Fibroblast of gingiva (primary cell): ENCODE measurements around the gene PMVK.

Experiments used
- DNase-seq: peaks from one replicate; pipeline ENCODE4 v3.0.0-alpha.2; 2011; ENCODE audit warnings: low read depth

The PMVK gene

DNA sequence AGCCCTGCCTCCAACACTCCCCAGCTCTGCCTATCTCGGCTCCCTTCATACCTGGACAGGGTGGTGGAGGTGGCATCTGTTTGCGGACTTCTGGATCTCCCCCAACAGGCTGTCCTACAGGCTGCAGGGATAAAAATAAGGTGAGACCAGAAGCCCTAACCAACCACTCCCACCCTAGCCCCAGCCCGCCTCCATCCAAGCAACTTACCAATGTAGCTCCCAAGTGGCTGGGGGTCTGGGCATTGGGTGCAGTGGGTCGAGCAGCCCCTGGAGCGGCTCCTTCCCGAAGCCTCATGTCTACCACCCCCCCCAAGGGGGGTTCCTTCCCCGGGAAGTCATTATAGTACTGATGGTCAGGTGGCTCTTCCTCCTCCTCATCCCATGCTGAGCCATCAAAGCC lies 29.6 kb upstream of the PMVK start:
- no peak for DNase-seq

DNA sequence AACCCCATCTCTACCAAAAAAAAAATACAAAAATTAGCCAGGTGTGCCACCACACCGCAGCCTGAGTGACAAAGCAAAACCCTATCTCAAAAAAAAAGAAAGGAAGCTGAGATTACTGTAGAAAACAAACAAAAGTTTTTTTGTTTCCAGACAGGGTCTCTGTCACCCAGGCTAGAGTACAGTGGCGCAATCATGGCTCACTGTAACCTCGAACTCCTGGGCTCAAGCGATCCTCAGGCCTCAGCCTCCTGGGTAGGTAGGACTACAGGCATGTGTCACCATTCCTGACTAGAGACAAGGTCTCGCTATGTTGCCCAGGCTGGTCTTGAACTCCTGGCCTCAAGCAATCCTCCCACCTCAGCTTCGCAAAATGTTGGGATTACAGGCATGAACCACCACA lies 27.8 kb upstream of the PMVK start:
- DNase-seq: no peak

DNA sequence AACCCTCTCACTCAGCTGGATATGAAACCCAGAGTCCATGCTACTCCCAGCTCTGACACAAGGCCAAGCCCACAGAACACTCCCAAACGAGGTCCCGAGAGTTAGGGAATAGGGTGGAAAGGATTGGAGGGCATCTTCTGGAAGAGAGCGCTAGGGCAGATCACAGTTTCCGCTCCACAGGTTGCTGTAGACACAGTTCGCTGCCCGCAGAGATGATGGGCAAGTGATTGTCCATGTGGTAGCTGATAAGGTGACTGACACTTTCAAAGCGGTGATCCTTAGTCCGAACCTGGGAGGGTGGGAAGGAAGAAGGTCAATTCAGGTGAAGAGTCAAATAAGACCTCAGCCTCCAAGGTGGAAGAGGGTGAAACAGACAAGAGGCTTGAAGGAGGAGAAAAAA lies 27.1 kb upstream of the PMVK start:
- no peak for DNase-seq

DNA sequence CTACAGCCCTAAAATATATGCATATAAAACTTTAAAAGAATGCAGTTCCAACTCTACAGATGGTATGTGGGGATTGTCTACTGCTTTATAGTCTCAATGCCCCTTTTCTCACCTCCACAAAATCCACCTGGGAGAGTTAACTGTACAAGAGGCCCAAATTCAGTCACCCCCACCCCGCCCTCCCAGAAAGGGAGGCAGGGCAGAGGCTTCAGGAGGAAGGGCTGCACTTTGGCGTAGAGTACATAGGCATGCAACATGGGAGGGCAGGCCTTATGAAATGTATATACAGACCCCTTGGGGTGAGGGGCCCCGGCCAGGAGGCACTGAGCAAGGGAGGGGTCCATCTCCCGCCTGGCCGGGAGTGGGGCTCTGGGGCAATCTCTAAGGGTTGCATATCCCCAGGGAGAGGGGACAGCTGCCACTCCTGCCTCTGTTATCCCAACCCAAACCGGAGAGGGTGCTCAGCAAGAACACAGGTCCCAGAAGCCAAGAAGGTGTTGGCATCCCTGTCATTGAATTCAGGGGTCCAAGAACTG lies 26.3 kb upstream of the PMVK start:
- DNase-seq: no peak

DNA sequence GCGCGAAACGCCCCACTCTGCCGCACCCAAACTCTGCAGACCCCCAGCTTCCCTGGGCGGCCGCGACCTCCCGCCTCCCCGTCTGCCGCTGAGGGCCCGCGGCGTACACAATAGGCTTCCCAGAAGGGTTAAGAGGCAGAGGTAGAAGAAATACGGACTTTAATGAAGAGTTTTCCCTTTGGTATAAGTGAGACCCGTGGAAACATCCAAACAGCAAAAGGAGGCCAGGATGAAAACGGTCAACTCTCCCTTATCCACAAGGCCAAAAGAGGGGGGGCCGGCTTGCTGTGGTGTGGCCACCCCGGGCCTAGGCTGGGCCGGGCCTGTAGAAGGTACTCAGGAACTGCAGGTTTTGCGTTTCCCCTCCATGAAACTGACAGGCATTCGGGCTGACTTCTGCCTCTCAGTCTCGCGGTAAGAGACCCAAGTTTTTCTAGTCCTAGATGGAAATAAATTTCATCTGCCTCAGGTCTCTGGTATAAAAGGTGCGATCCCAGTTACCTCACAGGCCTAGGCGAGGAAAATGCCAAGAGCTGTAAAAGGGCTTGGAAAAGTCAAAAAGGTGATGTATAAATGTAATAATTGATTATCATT lies 25.7 kb upstream of the PMVK start:
- DNase-seq: no peak

DNA sequence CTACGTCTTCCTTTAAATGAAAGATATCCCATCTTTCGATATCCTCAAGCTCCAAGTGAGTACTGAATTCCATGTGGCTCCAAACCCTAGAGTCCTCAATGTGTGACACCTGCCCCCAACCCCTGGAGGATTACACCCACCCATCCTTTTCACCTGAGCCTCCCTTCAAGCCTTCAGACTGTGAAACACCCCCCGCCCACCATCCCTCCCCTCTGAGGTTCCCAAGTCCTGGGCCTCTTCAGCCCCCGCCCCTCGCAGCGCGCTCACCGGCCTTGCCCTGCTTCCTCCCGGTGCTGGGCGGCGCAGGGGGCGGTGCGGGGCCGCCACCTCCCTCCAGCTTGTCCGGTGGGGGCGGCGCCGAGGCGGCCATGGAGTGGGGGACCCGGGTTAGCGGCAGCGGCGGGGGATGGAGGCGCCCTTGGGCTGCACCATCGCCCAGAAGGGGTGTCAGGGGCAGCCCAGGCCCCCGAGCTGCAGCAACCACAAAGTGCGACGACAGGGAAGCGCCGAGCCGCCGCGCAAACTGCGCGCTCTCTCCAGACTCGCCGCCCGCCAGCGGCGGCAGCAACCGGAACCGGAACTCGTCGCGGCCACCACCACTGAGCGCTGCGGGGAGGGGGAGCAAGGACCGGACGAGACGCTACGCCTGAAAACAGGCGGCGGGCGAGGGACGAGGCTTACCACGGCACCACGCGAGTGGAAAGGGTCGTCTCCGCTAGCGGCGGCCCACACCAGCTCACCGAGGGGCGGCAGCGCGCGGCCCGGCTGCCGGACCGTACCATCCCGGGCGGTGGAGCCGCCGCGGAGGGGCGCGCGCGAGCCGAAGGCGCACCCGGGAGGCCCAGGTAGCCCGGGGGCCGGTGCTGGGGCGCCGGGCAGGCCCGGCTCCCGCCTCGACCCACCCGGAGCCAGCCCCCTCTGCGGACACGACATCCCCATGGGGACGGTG lies 25.0 kb upstream of the PMVK start, which contains the start of gene PYGO2:
TSS of gene PYGO2 (minus strand) at position 576 of the 949 bp plus-strand sequence. CDS start at position 370, 206 bp downstream.
- peak; percentile 73 for DNase-seq

DNA sequence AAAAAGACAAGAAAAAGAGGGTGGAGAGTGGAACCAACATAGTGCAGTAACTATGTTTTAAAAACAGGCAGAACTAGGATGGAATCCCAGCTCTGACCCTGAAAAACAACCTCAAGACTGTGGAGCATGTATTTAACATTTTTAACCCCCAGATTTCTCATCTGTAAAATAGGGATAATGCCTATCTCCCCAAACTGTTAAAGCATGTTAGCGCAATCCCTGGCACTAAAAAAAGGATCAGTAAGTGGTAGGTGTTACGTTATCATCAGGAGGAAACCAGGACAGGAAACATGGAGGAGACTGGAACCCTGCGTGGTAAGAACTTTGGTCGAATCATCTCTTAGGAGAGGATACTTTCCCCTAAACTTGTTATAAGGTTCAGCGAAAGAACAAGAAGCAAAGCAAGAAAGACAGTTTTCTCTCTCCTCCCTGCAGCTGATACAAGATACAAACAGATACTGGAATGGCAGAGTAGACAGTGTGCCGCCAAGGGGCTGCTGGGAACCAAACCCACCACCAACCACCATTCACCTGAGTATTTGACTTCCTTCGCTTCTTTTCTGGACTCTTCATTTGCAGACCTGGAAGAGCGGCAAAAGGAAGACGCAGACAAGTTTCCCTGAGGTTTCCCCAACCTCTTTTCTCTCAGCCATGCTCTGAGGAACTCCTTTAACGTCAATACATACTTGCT lies 24.1 kb upstream of the PMVK start:
- no peak for DNase-seq

DNA sequence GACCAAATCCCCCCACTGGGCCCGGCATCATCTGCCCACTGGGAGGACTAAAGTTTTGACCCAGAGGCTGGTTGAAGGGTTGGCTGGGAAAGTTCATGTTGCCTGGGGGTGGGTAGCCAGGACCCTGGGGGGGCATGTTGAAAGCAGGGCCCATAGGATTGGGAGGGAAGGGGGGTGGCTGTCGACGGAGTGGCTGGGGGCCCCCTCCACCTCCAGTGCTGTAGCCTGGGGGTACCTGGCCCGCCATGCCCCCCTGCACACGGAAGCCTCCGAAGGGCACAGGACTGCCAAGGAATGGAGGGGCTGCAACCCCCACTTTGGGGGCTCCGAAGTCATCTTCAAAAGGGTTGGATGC lies 22.9 kb upstream of the PMVK start:
- DNase-seq: no peak

DNA sequence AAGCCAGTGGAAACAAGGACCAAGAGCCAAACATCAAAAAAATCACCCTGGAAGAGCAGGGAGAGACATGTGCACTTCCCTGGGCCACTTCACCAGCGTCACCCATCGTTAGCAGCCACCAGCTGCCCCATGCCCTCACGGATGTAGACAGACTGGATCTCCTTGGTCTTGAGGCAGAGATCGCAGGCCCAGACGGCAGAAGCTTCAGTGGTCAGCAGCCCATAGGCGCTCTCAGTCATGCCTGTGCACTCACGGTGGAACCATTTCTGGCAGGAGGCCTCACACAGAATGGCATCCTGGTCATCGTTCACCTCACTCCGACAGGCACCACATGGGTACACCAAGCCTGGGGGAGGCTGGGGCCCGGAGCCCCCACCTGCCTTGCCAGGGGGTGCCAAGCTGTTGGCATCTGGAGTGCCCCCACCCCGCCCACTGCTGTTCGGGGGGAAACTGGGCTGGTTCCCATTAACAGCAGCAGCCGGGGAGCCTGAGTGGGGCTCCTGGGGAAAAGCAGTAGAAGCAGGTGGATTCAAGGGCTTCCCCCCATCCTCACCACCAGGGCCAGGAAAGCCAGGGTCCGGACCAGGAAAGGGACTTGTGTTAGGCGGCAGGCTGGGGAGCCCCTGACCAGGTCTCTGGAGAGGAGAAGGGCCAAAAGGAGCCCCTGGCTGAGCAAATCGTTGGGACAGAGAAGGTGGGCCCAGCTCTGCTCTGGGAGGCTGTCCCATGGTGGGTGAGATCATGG lies 22.3 kb upstream of the PMVK start:
- no peak for DNase-seq

DNA sequence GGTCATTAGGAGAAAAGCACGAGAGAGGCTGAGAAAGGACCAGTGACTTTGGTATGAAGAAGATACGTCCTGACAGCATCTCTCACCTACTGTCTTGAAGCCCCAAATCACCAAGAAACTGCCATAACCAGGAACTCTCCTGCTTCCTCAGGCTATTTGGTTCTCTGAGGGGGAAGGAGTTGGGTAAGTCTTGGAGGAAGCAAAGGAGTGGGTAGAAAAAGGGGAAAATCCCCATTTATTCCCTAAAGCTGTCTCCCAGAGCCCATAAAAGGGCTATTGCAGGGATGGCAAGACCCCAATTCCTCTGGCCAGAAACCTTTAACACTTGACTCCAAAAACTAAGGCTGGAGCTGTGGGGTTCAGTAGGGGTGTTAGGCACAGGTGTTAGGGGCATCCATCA lies 21.5 kb upstream of the PMVK start:
- no peak for DNase-seq

DNA sequence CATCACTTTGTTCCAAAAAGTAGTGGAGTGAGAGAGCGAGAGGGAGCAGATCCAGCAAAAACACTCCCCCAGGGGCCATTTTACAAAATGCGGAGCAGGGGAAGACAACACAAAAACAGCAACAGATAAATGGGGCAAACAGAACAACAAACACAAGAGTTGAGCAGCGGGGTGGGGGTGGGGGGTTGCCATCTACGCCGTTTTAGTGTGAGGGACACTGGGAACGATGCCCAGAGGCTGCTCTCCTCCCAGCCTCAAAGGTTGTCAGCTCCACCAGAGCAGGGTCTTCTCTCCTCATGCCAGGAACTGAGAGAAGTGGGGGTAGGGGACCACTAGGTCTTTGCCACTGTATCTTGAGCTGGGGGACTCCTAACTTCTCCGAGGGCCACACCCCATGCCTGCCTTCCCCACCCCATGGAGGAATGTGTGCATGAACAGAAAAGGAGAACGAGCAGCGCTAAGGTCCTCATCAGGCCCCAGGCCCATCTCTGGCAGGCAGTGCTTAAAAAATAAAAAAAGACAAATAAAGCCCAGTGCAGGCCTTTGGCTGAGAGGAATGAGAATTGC lies 20.7 kb upstream of the PMVK start:
- no peak for DNase-seq

DNA sequence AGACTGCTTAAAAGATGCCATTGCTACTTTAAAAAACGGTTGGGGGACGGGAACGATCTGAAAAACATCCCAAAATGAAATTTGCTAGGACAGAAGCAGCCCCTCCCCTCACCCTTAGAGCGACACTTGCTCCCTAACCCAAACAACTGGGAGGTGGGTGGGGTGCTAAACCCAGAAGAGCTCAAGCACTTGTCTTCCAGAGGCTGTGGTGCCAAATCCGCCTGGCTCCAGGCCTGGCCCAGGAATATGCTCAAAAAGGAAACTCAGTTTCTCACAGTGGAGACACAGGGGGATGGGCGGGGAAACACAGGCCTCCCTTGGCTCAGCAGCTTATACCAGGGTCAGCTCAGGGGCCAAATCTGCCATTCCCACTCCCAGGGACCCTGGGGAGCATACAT lies 20.0 kb upstream of the PMVK start:
- no peak for DNase-seq

DNA sequence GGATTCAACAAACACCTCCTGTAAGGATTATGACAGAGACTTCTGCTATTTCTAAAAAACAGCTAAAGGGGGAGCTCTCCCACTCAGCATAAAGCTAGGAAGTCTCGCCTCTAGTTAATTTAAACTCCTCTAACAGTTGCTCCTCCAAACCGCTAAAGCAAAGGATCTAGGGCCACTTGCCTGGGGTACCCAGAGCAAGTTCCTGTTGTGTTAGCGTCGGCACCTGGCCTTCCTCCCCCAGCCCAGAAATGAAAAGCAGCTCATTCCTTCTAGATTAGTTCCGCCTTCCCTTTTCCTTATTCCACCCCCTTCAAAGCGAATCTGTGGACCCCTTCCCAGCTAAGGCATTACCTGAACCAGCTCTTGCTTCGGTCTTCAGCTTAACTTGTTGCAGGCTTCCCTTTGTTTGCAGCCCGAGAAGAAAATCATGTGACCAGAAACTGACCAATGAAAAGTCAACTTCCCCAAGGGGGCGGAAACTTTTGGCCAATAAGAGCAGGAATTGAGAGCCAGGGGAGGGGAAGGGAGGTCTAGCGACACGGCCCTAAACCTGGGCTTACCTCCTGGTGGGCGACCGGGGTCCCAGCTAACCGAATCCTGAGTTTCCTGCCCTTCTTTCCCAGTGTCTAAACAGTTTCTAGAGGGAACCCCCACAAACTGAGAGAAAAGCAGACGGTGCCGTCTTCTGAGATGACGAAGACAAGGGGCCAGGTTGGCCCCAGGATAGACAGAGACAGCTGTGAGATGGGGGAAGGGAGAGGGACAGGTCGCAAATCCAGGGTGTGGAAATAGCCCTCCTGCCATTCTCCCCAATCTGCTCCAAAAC lies 19.4 kb upstream of the PMVK start, which contains the start of gene PBXIP1:
TSS of gene PBXIP1 (minus strand) at position 382 of the 826 bp plus-strand sequence. CDS start 2,378 bp downstream, outside the sequence.
- DNase-seq: peak; percentile 82

DNA sequence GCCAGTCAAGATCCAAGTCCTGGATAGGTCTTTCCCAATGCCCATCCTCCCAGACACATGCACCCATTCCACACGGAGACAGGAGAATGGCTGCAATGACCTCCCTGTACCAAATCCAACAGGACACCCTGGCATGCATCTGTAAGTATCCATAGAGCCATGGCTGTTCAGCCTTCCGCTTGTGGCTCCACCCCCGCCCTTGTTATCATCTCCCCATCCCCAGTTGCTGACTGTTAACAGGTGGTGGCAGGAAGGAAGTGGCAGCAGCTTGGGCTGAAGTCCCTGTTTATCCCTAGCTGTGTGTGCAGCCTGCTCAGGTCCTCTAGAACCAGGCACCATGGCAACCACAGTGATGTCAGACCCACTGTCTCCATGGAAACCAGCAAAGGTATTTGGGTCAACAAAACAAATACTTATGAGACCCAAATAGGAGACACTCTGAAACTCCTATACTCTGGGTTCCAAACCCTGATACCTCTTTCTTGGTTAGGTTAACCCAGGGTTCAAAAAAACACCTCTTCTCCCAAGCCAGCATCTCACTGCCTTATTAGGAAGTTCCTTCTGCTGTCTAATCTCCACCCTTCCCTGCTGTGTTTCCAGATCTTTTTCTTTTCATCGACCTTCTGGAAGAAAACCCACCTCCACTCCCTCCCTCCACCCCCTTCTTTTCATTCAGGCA lies 18.7 kb upstream of the PMVK start:
- peak; percentile 67 for DNase-seq

DNA sequence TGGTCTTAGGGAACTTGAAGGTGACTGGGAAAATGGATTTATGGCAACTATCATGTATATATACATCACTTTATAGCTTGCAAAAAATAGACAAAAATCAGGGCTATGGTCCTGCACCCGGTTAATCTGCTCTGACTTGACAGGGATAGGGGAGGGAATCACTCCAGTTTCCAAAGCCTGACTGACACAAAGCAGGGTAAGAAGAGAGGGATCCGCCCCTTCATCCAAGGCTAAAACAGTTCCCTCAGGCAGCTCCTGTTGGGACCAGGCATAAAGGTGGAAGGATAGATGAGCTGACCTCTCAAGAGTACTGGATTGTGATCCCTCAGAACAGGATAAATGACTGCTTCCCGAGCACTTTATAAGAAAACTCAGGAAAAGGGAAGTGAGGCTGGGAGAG lies 18.0 kb upstream of the PMVK start:
- DNase-seq: no peak

DNA sequence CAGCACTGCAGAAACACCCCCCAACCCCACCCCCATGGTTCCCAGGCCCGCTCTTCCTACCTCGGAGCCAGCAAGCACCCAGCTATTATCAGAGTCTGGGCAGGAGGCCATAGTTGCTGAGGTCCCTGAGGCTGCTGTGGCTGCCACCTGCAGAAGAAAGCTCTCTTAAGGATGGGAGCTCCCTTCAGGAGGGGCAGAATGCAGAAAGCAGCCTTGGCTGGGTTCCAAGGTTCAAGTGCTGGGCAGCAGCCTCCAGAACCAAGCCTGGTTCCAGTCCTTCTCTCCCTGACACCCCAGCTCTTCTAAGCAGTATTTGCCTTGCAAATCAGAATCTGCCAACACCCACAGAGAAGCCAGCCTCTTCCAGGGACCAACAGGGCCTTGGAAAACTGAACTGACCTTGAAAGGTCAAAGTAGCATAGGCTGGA lies 17.1 kb upstream of the PMVK start:
- DNase-seq: no peak

DNA sequence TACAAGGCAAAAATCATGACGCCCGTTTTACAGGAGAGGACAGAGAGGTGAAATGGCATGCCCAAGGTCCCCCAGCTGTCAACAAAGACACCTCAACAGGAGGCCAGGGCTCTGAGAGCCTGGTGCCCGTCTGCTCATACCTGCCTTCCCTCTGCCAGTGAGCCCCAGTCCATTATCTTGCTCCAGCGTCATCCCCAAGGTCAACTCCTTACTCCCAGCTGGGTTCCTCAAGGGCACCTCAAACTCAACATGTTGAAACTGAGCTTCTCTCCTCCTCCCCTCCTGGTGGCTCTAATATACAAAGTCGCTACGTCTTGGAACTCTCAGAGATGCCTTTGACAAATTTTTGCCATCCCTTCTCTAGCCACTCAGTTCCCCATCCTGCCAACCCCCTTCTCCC lies 16.1 kb upstream of the PMVK start:
- no peak for DNase-seq

DNA sequence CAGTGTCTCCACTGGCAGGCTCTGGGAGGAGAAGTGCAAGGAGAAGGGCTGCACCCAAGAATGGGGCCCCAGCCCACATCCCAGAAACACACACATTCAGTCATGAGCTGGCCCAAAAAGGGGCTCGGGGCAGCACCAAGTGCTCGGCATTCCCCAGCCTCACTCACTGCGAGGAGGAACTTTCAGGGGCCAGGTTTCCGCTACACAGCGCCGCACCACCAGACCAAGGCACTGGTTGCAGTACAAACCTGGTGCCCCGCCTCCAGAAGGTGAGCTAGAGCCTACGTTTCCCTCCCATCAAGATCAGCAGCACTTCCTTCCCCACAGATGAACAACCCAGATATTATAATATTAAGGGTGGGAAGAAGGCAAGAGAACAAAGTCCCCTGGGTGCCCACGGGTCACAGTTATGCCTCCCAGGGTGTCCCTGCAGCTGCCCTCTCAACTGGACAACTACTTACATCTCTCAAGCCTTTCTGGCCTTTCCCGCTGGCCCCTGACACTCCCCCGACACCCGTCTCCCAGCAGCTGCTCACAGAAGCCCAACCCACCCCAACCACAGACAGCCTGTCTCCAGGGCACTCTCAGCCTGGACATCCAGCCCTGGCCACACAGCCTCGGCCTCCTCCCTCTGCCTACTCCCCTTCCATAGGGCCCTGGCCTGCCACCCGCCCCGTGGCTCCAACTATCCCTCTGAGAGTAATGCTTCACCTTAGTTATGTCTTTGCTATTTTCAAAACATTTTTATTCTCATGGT lies 15.6 kb upstream of the PMVK start:
- DNase-seq: no peak

DNA sequence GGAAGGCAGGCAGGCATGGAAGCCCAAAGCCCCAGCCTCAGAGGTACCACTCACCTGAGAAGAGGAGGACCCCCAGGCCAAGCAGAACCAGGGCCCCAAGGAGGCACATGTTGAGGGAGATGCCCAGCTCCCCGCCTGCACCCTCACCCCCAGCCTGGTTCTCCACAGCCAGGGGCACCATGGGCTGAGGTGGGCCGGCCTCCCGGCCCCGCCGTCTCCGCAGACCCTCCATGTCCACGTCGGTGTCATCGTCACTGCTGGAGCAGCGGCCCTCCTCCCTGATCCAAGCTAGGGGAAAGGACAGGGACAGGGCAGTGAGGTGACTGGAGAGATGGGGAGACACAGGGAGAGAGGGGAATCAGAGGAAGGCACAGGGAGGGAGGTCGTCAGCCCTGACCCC lies 11.6 kb upstream of the PMVK start:
- DNase-seq: no peak
